Esophagus muscularis mucosa (tissue), 4 donors: Measurements from ENCODE around the gene RTN4RL2. TPM values are rescaled to one million over a fixed set of nuclear protein-coding genes. Genes with fewer than 3 reads are reported as not detected.

Source experiments
- DNase-seq: peaks from one replicate; pipeline ENCODE4 v3.0.0-alpha.2; 2017; ENCODE audit errors: extremely low spot score
- H3K27ac ChIP-seq, 4 donors: fragments of 200-600 bp; sonication (generic); replicated peaks in 1 of 4; 1 replicate in 3 of 4; 2 replicates in 1 of 4; pipeline ENCODE4 v1.5.1; 2016 to 2019; ENCODE audit warnings: mild to moderate bottlenecking in 1 of 4
- H3K27me3 ChIP-seq, 4 donors: fragments of 200-600 bp; sonication (generic); one replicate each; pipeline versions ENCODE4 v1.5.1 to v1.6.0; 2016 to 2019
- H3K36me3 ChIP-seq, 4 donors: fragments of 200-600 bp; sonication (generic); one replicate each; pipeline ENCODE4 v1.5.1; 2016 to 2019
- H3K4me1 ChIP-seq, 4 donors: fragments of 200-600 bp; sonication (generic); one replicate each; pipeline ENCODE4 v1.5.1; 2016 to 2019
- H3K4me3 ChIP-seq, 4 donors: fragments of 200-600 bp; sonication (generic); 1 replicate in 2 of 4; 2 replicates in 2 of 4; pipeline ENCODE4 v1.5.1; 2016 to 2019; ENCODE audit warnings: mild to moderate bottlenecking in 4 of 4, moderate library complexity in 1 of 4
- H3K9me3 ChIP-seq, 4 donors: fragments of 200-600 bp; sonication (generic); 1 replicate in 3 of 4; 2 replicates in 1 of 4; pipeline ENCODE4 v1.5.1; 2016 to 2019
- CTCF ChIP-seq, 3 experiments: fragments of 200-600 bp in 2 of 3; fragments of 450-650 bp in 1 of 3; sonication (generic) in 2 of 3; IDR thresholded peaks; one replicate each; pipeline ENCODE4 v1.5.1; 2017 to 2019; ENCODE audit warnings: antibody characterized with exemption in 3 of 3, mild to moderate bottlenecking in 2 of 3, moderate library complexity in 1 of 3
- EP300 ChIP-seq: sonication (generic); formaldehyde crosslinking; IDR thresholded peaks from one replicate; pipeline ENCODE4 v1.6.1; 2017; ENCODE audit warnings: antibody characterized with exemption
- POLR2A ChIP-seq: fragments of 450-650 bp; IDR thresholded peaks from one replicate; pipeline ENCODE4 v1.6.1; 2017; ENCODE audit warnings: antibody characterized with exemption, moderate library complexity, mild to moderate bottlenecking, low read depth
- POLR2AphosphoS5 ChIP-seq, 2 donors: sonication (generic); formaldehyde crosslinking; IDR thresholded peaks; one replicate each; pipeline ENCODE4 v1.6.1; 2017; ENCODE audit warnings: antibody characterized with exemption in 2 of 2
- WGBS: methylation state at CpG from one replicate; pipeline ENCODE4 v1.1.5; 2018; 5-methylcytosine and 5-hydroxymethylcytosine counted together
- intact Hi-C: fragments of 100-400 bp; cut with DNase I; formaldehyde crosslinking; loops from one replicate; pipeline ENCODE4 v1.15.1; 2023
- total RNA-seq, 4 donors: library from RNA; depleted of rRNA; stranded (reverse); fragments of >200 nt; gene quantifications; one replicate each; pipeline versions ENCODE4 v1.1.0 to v1.2.1, GENCODE V29; 2016

RTN4RL2 gene
- total RNA-seq, 4 donors from 2014 or later = 0.33 to 1.1 (median 0.91) TPM; not detected in 1

- H3K4me1 ChIP-seq = peaks cover 35 to 45% (median 45%) of the 10 kb centered on the region in 4 donors
- H3K4me3 ChIP-seq = peak overlapping the region in 2 of 4 donors; percentile 52 to 64
- 10% methylated on average over 9 of the region's 19 CpGs for WGBS
- H3K27me3 ChIP-seq = peaks cover 0 to 63% (median 29%) of the 10 kb centered on the region in 4 donors
- peak; percentile 98 for DNase-seq
- H3K9me3 ChIP-seq = no peaks in the 10 kb centered on the region
- peak in 1 of 2 donors; percentile 45 for TF ChIP-seq POLR2AphosphoS5 (IDR thresholded peaks at IDR 0.05)
- peak in 2 of 3 experiments; percentile 98 to 99 for TF ChIP-seq CTCF (IDR thresholded peaks at IDR 0.05)
- no peak for TF ChIP-seq POLR2A
- no peaks in the 10 kb centered on the region for H3K36me3 ChIP-seq
- intact Hi-C loops = loop anchor here (2.0 to 10.0 kb wide), 4 partner anchors 70 to 1055 kb away; partner anchors contain the start of gene YPEL4
- H3K27ac ChIP-seq = no peak overlapping the region
These were observed 3.2 kb upstream of the RTN4RL2 start for GRCh38 chr11:57456960-57457642.

- peaks cover 0 to 69% (median 29%) of the 10 kb centered on the region in 4 donors for H3K27me3 ChIP-seq
- 6% methylated on average over 7 of the region's 7 CpGs for WGBS
- peak overlapping the region in 3 of 4 donors; percentile 47 to 64 (median 52) for H3K4me3 ChIP-seq
- intact Hi-C loops = loop anchor here (2.0 to 10.0 kb wide), 4 partner anchors 69 to 1055 kb away; partner anchors contain the start of gene YPEL4
- no peak for TF ChIP-seq POLR2AphosphoS5 (IDR thresholded peaks at IDR 0.05)
- peak in 1 of 3 experiments; percentile 11 for TF ChIP-seq CTCF (IDR thresholded peaks at IDR 0.05)
- H3K4me1 ChIP-seq = peaks cover 35 to 45% (median 45%) of the 10 kb centered on the region in 4 donors
- no peaks in the 10 kb centered on the region for H3K9me3 ChIP-seq
- DNase-seq = no peak
- H3K27ac ChIP-seq = no peak overlapping the region
- no peaks in the 10 kb centered on the region for H3K36me3 ChIP-seq
These were observed 2.7 kb upstream of the RTN4RL2 start for GRCh38 chr11:57457643-57458023.

- intact Hi-C loops = loop anchor here (5.0 to 10.0 kb wide), 3 partner anchors 113 to 1054 kb away; partner anchors contain the start of gene YPEL4
- H3K27me3 ChIP-seq = peaks cover 0 to 73% (median 29%) of the 10 kb centered on the region in 4 donors
These were observed 2.3 kb upstream of the RTN4RL2 start for GRCh38 chr11:57458060-57458409.

GRCh38 chr11:57458410-57459163 lies 1.7 kb upstream of the RTN4RL2 start:
- peaks cover 0 to 78% (median 29%) of the 10 kb centered on the region in 4 donors for H3K27me3 ChIP-seq
- H3K27ac ChIP-seq = no peak overlapping the region
- DNase-seq = no peak
- under 1% methylated on average over 22 of the region's 44 CpGs for WGBS
- no peaks in the 10 kb centered on the region for H3K36me3 ChIP-seq
- H3K9me3 ChIP-seq = no peaks in the 10 kb centered on the region
- H3K4me3 ChIP-seq = peak overlapping the region; percentile 45 to 64 (median 50)
- intact Hi-C loops = loop anchor here (5.0 to 10.0 kb wide), 3 partner anchors 114 to 1054 kb away; partner anchors contain the start of gene YPEL4
- peaks cover 35 to 45% (median 45%) of the 10 kb centered on the region in 4 donors for H3K4me1 ChIP-seq
- TF ChIP-seq EP300 (no peak), POLR2A (no peak), CTCF (IDR thresholded peaks at IDR 0.05) (peak; percentile 63 to 78 (median 72)), POLR2AphosphoS5 (IDR thresholded peaks at IDR 0.05) (no peak)

More at GRCh38 chr11:57458060-57458409, 2.3 kb upstream of the RTN4RL2 start:
- H3K9me3 ChIP-seq = no peaks in the 10 kb centered on the region
- DNase-seq = no peak
- peak overlapping the region; percentile 45 to 64 (median 50) for H3K4me3 ChIP-seq
- peaks cover 35 to 45% (median 45%) of the 10 kb centered on the region in 4 donors for H3K4me1 ChIP-seq
- no peak for TF ChIP-seq CTCF (IDR thresholded peaks at IDR 0.05)
- TF ChIP-seq POLR2AphosphoS5 (IDR thresholded peaks at IDR 0.05) = no peak
- no peak for TF ChIP-seq POLR2A
- TF ChIP-seq EP300 = no peak
- 5% methylated on average over 6 of the region's 16 CpGs for WGBS
- no peaks in the 10 kb centered on the region for H3K36me3 ChIP-seq
- no peak overlapping the region for H3K27ac ChIP-seq
